Camera-type eye (tissue), 1 donor: ENCODE results near the gene IFIT1B. TPM values are rescaled to one million over a fixed set of nuclear protein-coding genes. Genes with fewer than 3 reads are reported as not detected.

ENCODE experiments used
- total RNA-seq: library from RNA; depleted of rRNA; stranded (reverse); fragments of >200 nt; gene quantifications from one replicate; pipeline ENCODE4 v1.2.3, GENCODE V29; 2014

Gene IFIT1B, protein sequence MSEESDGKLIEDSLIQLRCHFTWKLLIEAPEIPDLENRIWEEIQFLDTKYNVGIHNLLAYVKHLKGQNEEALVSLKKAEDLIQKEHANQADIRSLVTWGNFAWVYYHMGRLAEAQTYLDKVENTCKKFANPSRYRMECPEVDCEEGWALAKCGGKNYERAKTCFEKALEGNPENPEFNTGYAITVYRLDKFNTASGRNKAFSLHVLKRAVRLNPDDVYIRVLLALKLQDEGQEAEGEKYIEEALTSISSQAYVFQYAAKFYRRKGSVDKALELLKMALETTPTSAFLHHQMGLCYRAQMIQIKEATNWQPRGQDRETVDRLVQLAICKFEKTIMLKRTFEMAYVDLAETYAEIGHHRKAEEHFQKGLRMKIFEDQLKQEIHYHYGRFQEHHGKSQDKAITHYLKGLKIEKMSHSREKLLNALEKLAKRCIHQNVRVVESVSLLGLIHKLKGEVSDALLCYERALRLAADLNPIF
- total RNA-seq, result 1.0 TPM

DNA sequence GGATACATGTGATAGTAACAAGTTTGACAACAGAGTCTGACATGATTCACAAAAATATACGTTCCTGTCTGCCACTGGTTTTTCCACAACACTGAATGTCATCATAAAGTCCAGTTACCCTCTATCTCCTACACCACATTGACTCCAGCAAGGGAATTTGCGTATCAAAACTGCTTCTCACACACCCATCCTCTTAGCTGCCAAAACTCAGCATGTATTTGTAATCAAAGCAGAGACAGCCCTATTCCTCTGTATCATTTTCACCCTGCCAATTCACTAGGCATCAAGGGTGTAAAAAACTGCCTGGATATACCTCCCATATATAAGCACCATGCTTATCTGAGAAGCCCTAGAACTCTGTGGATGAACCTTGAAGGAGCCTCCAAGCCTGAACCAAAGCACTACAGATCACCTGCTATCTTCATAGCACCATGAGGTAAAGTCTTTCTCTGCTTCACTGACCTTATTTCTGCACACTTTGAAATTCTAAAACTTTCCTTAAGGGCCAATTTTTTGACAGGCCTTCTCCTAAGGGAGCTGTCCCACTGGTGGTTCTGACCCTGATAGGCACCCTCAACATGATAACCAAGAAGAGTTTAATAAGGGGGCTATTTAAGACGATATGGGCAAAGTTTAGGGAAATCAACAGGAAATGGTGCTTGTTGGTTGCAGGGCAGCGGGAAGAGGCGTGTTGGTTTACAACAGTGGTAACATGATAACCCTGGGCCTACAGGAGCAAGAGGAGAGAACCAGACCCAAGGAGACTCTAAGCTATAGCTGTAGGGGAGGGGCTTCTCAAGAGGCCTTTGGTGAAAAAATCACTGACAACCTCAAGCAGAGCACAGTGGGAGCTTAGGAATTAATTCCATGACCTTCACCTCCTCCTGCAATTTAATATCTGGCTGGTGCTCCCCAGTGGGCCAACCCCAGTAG, at the start of gene IFIT1B:
Gene IFIT1B, plus strand, starts transcription at position 352 of the 933 bp plus-strand sequence. Its CDS starts 80 bp downstream, at position 432.

DNA sequence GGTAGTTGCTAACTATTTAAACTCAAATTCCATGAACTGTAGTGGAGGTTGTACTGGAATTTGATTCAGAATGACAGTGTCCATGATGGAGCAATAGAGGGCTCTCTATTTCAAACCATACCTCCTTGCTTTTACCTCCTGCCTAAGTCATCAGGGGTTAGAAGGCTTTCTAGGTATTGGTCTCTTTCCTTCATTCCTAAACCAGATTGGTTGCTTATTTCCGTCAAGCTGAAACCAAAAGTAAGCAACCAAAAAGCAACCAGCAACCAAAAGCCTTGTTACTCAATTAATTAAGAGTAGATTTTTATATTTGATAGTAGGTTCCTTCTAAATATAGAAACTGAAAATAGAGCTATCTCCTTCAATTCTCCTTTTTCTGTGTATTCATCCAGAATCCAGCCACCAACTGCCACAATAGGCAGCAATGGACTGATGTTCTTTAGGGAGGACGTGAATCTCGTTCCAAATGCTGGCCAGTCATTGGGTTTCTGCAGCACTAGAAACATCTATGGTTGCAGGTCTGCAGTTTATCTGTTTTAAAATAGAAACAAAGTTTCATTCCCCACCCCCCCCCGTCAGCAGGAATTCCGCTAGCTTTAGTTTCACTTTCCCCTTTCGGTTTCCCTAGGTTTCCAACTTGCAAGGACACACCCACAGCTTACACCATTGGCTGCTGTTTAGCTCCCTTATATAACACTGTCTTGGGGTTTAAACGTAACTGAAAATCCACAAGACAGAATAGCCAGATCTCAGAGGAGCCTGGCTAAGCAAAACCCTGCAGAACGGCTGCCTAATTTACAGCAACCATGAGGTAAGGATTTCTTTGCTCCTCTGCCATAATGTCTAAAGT, 14.3 kb downstream of the IFIT1B start, which contains the start of gene IFIT1:
Gene IFIT1, plus strand, starts transcription at position 717 of the 850 bp plus-strand sequence. Its CDS starts 90 bp downstream, at position 807.

DNA sequence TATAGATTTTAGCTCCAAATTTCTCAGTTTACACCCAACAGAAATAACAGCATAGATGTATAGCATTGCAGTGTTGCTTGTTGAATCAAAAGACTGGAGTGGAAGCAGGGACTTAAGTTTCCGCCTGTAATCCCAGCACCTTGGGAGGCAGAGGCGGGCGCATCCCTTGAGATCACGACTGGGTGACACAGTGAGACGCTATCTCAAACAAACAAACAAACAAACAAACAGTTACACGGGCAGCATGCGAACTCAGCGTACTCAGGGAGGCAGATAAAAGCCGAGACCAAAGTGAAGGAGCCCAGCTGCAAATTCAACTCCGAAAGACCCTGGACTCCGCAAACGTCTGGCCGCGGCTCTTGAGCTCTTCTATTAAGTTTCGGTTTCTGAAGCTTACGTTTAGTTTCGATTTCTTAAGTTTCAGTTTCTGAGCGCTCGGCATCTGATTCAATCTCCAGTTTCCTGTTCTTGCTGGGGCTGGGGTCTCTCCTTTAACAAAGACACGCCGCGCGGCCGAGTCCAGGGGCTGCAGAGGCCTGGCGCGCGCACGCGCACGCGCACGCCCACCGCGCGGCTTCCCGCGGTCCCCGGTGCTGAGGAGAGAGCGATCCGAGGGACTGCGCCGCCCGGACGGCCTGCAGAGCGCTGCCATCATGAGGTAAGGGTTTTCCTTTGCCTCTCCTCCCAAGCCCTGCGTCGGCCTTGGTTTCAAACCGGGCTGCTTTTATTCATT, 36.5 kb downstream of the IFIT1B start, which contains the start of gene IFIT5:
Gene IFIT5, plus strand, starts transcription at position 423 of the 733 bp plus-strand sequence. Its CDS starts 231 bp downstream, at position 654.

Other genes starting within 250 kb of the IFIT1B start
- 0.99 TPM for gene CH25H, start 170.7 kb upstream of the IFIT1B start, total RNA-seq
- gene LIPA, start 126.3 kb upstream of the IFIT1B start, total RNA-seq, result 34.4 TPM
- 8.1 TPM for gene IFIT2, start 76.0 kb upstream of the IFIT1B start, total RNA-seq
- 11.8 TPM for gene IFIT3, start 50.1 kb upstream of the IFIT1B start, total RNA-seq
- gene IFIT1, start 14.6 kb downstream of the IFIT1B start, total RNA-seq, result 17.8 TPM
- gene IFIT5, start 36.5 kb downstream of the IFIT1B start, total RNA-seq, result 22.2 TPM
- 4.4 TPM for gene SLC16A12, start 157.5 kb downstream of the IFIT1B start, total RNA-seq